GM12878 (cell line): ENCODE data around the gene SMTNL1. TPM values are rescaled to one million over a fixed set of nuclear protein-coding genes. Genes with fewer than 3 reads are reported as not detected.

Experiments used
- ATAC-seq: fragments of 200-7000 bp; cut with Tn5 transposase; 3 replicates; pipeline ENCODE4 v1.9.1; 2020; ENCODE audit warnings: mild to moderate bottlenecking, moderate library complexity
- BruUV-seq: library from RNA; stranded (reverse); fragments of 400-500 nt; replicated peaks from 2 replicates; lab custom pipeline; 2021; lab: Mats Ljungman, UMichigan
- CTCF ChIA-PET: fragments of 300-600 bp; sonication (Branson Sonifier 250); formaldehyde crosslinking; extraction: SDS; loops from one replicate; lab custom pipeline; 2021; ENCODE audit warnings: inconsistent platforms; lab: Yijun Ruan, JAX
- POLR2A ChIA-PET: fragments of 350-600 bp; formaldehyde crosslinking; extraction: SDS; loops from one replicate; lab custom pipeline; 2021; ENCODE audit warnings: inconsistent platforms; lab: Charles Lee
- RAD21 ChIA-PET: fragments of 300-600 bp; sonication (Branson Sonifier 250); formaldehyde crosslinking; loops from one replicate; lab custom pipeline; 2023; ENCODE audit warnings: antibody characterized with exemption; ENCODE audit not compliant: unreplicated experiment; lab: Charles Lee
- SMC1A ChIA-PET: fragments of 300-600 bp; sonication (Branson Sonifier 250); formaldehyde crosslinking; loops from one replicate; lab custom pipeline; 2023; ENCODE audit not compliant: unreplicated experiment, uncharacterized antibody; lab: Charles Lee
- DNase-seq: peaks from one replicate; pipeline ENCODE4 v3.0.0-alpha.2; 2011; ENCODE audit warnings: low read depth, low spot score
- FAIRE-seq: peaks from 3 replicates; lab custom pipeline; 2011; peaks lifted over from hg19 to GRCh38; lab: Jason Lieb, UNC
- H2AFZ ChIP-seq: 2 replicates; pipeline ENCODE4 v1.6.0; 2011; ENCODE audit warnings: low read depth, low read length, control low read depth; ENCODE audit not compliant: control insufficient read depth
- H3K27ac ChIP-seq: 2 replicates; pipeline ENCODE4 v1.5.1; 2011; ENCODE audit warnings: control low read depth; ENCODE audit not compliant: control insufficient read depth, insufficient read depth
- H3K27me3 ChIP-seq, 2 experiments: replicated peaks in 1 of 2; 2 replicates each; pipeline versions ENCODE4 v1.6.0 to v1.6.1; 2011; ENCODE audit warnings: low read length in 1 of 2; ENCODE audit not compliant: control insufficient read depth in 2 of 2, insufficient read depth in 2 of 2
- H3K36me3 ChIP-seq, 2 experiments: 2 replicates each; pipeline ENCODE4 v1.5.1; 2011; ENCODE audit warnings: low read length in 1 of 2; ENCODE audit not compliant: control insufficient read depth in 2 of 2, insufficient read depth in 2 of 2
- H3K4me1 ChIP-seq: 2 replicates; pipeline ENCODE4 v1.6.1; 2011; ENCODE audit warnings: mild to moderate bottlenecking, low read length, moderate library complexity, mixed read lengths; ENCODE audit not compliant: control insufficient read depth, insufficient read depth
- H3K4me2 ChIP-seq: 2 replicates; pipeline ENCODE4 v1.6.0; 2011; ENCODE audit warnings: control low read depth; ENCODE audit not compliant: control insufficient read depth, insufficient read depth
- H3K4me3 ChIP-seq: fragments of 200-600 bp; sonication (generic); 2 replicates; pipeline ENCODE4 v1.5.1; 2016
- H3K79me2 ChIP-seq: 2 replicates; pipeline ENCODE4 v1.6.0; 2011; ENCODE audit warnings: low read length; ENCODE audit not compliant: control insufficient read depth, insufficient read depth
- H3K9ac ChIP-seq: 2 replicates; pipeline ENCODE4 v1.8.0; 2011; ENCODE audit warnings: low read length, control low read depth, mixed read lengths; ENCODE audit not compliant: control insufficient read depth, insufficient read depth
- H3K9me3 ChIP-seq: replicated peaks from 3 replicates; pipeline ENCODE4 v1.5.1; 2011; ENCODE audit warnings: mild to moderate bottlenecking, low read length; ENCODE audit not compliant: control insufficient read depth, insufficient read depth
- H4K20me1 ChIP-seq: 2 replicates; pipeline ENCODE4 v1.6.0; 2011; ENCODE audit not compliant: control insufficient read depth, insufficient read depth
- BACH1 ChIP-seq: fragments of 450-650 bp; IDR thresholded peaks from 2 replicates; pipeline ENCODE4 v1.6.1; 2017; ENCODE audit warnings: mild to moderate bottlenecking, borderline replicate concordance
- BCL11A ChIP-seq: IDR thresholded peaks from 2 replicates; pipeline ENCODE4 v1.6.1; 2011; ENCODE audit warnings: low read depth, low read length
- CBX3 ChIP-seq: fragments of 200-600 bp; sonication (generic); IDR thresholded peaks from 2 replicates; pipeline ENCODE4 v1.6.1; 2016; ENCODE audit warnings: low read depth, borderline replicate concordance
- DPF2 ChIP-seq: fragments of 450-650 bp; IDR thresholded peaks from 2 replicates; pipeline ENCODE4 v1.6.1; 2017; ENCODE audit warnings: mild to moderate bottlenecking
- E2F8 ChIP-seq: fragments of 450-650 bp; IDR thresholded peaks from 2 replicates; pipeline ENCODE4 v1.6.1; 2018; ENCODE audit warnings: mild to moderate bottlenecking, low read depth, moderate library complexity; ENCODE audit not compliant: partially characterized antibody
- EGR1 ChIP-seq, 2 experiments: IDR thresholded peaks; 1 replicate in 1 of 2; 2 replicates in 1 of 2; pipeline ENCODE4 v1.6.1; 2011 to 2012; ENCODE audit warnings: low read depth in 2 of 2, low read length in 2 of 2, borderline replicate concordance in 1 of 2, mild to moderate bottlenecking in 1 of 2, moderate library complexity in 1 of 2
- ELK1 ChIP-seq: IDR thresholded peaks from 2 replicates; pipeline ENCODE4 v1.6.1; 2012; ENCODE audit warnings: low read depth, low read length, improper control_type of control experiment
- ETV6 ChIP-seq, 2 experiments: fragments of 450-650 bp in 1 of 2; IDR thresholded peaks in 1 of 2; conservative IDR thresholded peaks in 1 of 2; 2 replicates each; pipeline ENCODE4 v1.6.1; 2014; ENCODE audit warnings: antibody characterized with exemption in 1 of 2, borderline replicate concordance in 1 of 2, low read depth in 1 of 2, mild to moderate bottlenecking in 1 of 2, moderate library complexity in 1 of 2
- HSF1 ChIP-seq: fragments of 150-350 bp; IDR thresholded peaks from 2 replicates; pipeline ENCODE4 v1.6.1; 2014; ENCODE audit warnings: mild to moderate bottlenecking, low read depth, low read length
- IKZF2 ChIP-seq, 2 experiments: fragments of 450-650 bp; IDR thresholded peaks; 2 replicates each; pipeline ENCODE4 v1.6.1; 2017; ENCODE audit warnings: mild to moderate bottlenecking in 2 of 2, moderate library complexity in 2 of 2
- IRF4 ChIP-seq: IDR thresholded peaks from 2 replicates; pipeline ENCODE4 v1.6.1; 2011; ENCODE audit warnings: low read depth, low read length
- MEF2A ChIP-seq: IDR thresholded peaks from 2 replicates; pipeline ENCODE4 v1.6.1; 2011; ENCODE audit warnings: low read depth, mild to moderate bottlenecking, low read length, moderate library complexity; ENCODE audit not compliant: insufficient read depth
- MXI1 ChIP-seq: fragments of 150-350 bp; IDR thresholded peaks from 2 replicates; pipeline ENCODE4 v1.6.1; 2011; ENCODE audit warnings: low read depth, mild to moderate bottlenecking, inconsistent platforms, low read length, improper control_type of control experiment
- POLR2A ChIP-seq: IDR thresholded peaks from 2 replicates; pipeline ENCODE4 v1.6.1; 2011; ENCODE audit warnings: low read depth, mild to moderate bottlenecking, low read length
- POU2F2 ChIP-seq: IDR thresholded peaks from 3 replicates; pipeline ENCODE4 v1.6.1; 2011; ENCODE audit warnings: low read depth, mild to moderate bottlenecking, low read length, borderline replicate concordance
- SUZ12 ChIP-seq: fragments of 200-600 bp; sonication (generic); IDR thresholded peaks from one replicate; pipeline ENCODE4 v1.6.1; 2018; ENCODE audit warnings: antibody characterized with exemption, mild to moderate bottlenecking; ENCODE audit not compliant: unreplicated experiment
- TCF12 ChIP-seq: IDR thresholded peaks from 2 replicates; pipeline ENCODE4 v1.6.1; 2011; ENCODE audit warnings: low read depth, mild to moderate bottlenecking, low read length
- WRNIP1 ChIP-seq: IDR thresholded peaks from 2 replicates; pipeline ENCODE4 v1.6.1; 2011; ENCODE audit warnings: low read depth, low read length, improper control_type of control experiment, borderline replicate concordance
- ZNF622 ChIP-seq: fragments of 450-650 bp; IDR thresholded peaks from 2 replicates; pipeline ENCODE4 v1.6.1; 2017; ENCODE audit warnings: mild to moderate bottlenecking, inconsistent platforms
- ZZZ3 ChIP-seq: IDR thresholded peaks from 2 replicates; pipeline ENCODE4 v1.6.1; 2011; ENCODE audit warnings: low read depth; ENCODE audit not compliant: control insufficient read depth, insufficient read length
- WGBS: methylation state at CpG from one replicate; pipeline ENCODE4 v1.1.6; 2016; ENCODE audit warnings: low lambda C conversion rate; ENCODE audit not compliant: insufficient replicate concordance, insufficient coverage; ENCODE audit errors: missing lambda C conversion rate; 5-methylcytosine and 5-hydroxymethylcytosine counted together
- in situ Hi-C: fragments of 300-500 bp; cut with MboI; formaldehyde crosslinking; loops from 9 replicates; pipeline ENCODE4 v1.14.3; 2018; ENCODE audit warnings: mixed read lengths
- intact Hi-C: fragments of 100-400 bp; cut with micrococcal nuclease; formaldehyde crosslinking; loops from one replicate; pipeline ENCODE4 v1.14.2; 2022; ENCODE audit not compliant: unreplicated experiment
- polyA plus RNA-seq, 11 experiments: library from polyadenylated mRNA; depleted of rRNA in 4 of 11; unstranded in 6 of 11; stranded (reverse) in 5 of 11; fragments of >200 nt; fragmentation: Nextera tagmentation in 4 of 11; fragmentation: Illumina TruSeq in 1 of 11; extraction: Ambion mirVana in 4 of 11; extraction: Trizol in 1 of 11; gene quantifications; 1 replicate in 1 of 11; 2 replicates in 10 of 11; pipeline versions ENCODE4 v1.2.1 to v1.2.3, GENCODE V29; 2011 to 2016; ENCODE audit warnings: inconsistent platforms in 2 of 11, missing spikeins in 2 of 11, low read depth in 1 of 11
- total RNA-seq, 4 experiments: library from RNA; depleted of rRNA in 3 of 4; stranded (reverse); fragments of >200 nt in 3 of 4; fragmentation: Illumina TruSeq in 1 of 4; extraction: Trizol in 1 of 4; gene quantifications; 2 replicates each; pipeline versions ENCODE4 v1.2.1 to v1.2.3, GENCODE V29; 2013 to 2021

SMTNL1 gene
- total and polyA plus RNA-seq, 10 of the 15 experiments (the other 5 are each of a cell fraction or from before 2014, with no cell fraction given): 0.06 to 0.17 (median 0.10) TPM; not detected in 7

GRCh38 chr11:57552479-57552878, 15.1 kb downstream of the SMTNL1 start (continued):
- TF ChIP-seq POU2F2: no peak
- TF ChIP-seq, all 136 proteins: peak for 0

GRCh38 chr11:57555393-57555792, 18.0 kb downstream of the SMTNL1 start:
- RAD21 ChIA-PET: no interaction called here
- no peak overlapping the region for H3K4me3 ChIP-seq
- CTCF ChIA-PET: interaction anchor here (0.6 to 1.4 kb wide), 2 partner anchors 13 to 204 kb away, joined by 3 to 4 read pairs; no protein-coding TSS in a partner anchor
- SMC1A ChIA-PET: interaction anchor here (0.8 to 1.6 kb wide), 2 partner anchors 9 to 67 kb away, joined by 3 to 4 read pairs; no protein-coding TSS in a partner anchor
- no peak overlapping the region for H3K27ac ChIP-seq
- no peaks in the 10 kb centered on the region for H4K20me1 ChIP-seq
- ATAC-seq: no peak
- no peaks in the 10 kb centered on the region for H3K4me1 ChIP-seq
- 68% methylated on average over 2 of the region's 2 CpGs for WGBS
- H3K9ac ChIP-seq: no peak overlapping the region
- peaks cover 34 to 55% of the 10 kb centered on the region in 2 experiments for H3K36me3 ChIP-seq
- TF ChIP-seq BACH1 (no peak), EGR1 (IDR thresholded peaks at IDR 0.05; ENCODE audit: borderline replicate concordance in 1 of 2, low read depth in 2 of 2, low read length in 2 of 2) (no peak), WRNIP1 (no peak), TCF12 (no peak), CBX3 (no peak), ZNF622 (no peak), IKZF2 (IDR thresholded peaks at IDR 0.05) (no peak), MXI1 (no peak), BCL11A (no peak), SUZ12 (no peak), ELK1 (no peak), POLR2A (no peak), IRF4 (no peak), ETV6 (conservative IDR thresholded peaks at IDR 0.05 in 1 of 2, IDR thresholded peaks at IDR 0.05 in 1 of 2; ENCODE audit: borderline replicate concordance in 1 of 2, low read depth in 1 of 2) (no peak), MEF2A (no peak), ZZZ3 (no peak), HSF1 (no peak), DPF2 (no peak), E2F8 (no peak)
- no peaks in the 10 kb centered on the region for H3K27me3 ChIP-seq
- in situ Hi-C loops (no loop called here), intact Hi-C loops (no loop called here)
- no peaks in the 10 kb centered on the region for H3K79me2 ChIP-seq
- H2AFZ ChIP-seq: no peak overlapping the region
- BruUV-seq: no TSS peak
- H3K9me3 ChIP-seq: no peaks in the 10 kb centered on the region
- H3K4me2 ChIP-seq: no peak overlapping the region
- DNase-seq: no peak
- POLR2A ChIA-PET: interaction anchor here (0.5 kb wide), 1 partner anchor 144 kb away, joined by 3 read pairs; no protein-coding TSS in a partner anchor
- no peak for FAIRE-seq
